ENCODE results near the gene MAML2.

The MAML2 gene

GRCh38 chr11:96073536-96073935 is 269.5 kb downstream of the MAML2 start:
- peaks cover 7% of the 10 kb centered on the region for H3K4me1 ChIP-seq (ENCODE audit: insufficient read depth, low read length)
- no peak overlapping the region for H3K27ac ChIP-seq (ENCODE audit: low read length)

GRCh38 chr11:96072592-96072991 is 270.4 kb downstream of the MAML2 start:
- no peaks in the 10 kb centered on the region for H3K36me3 ChIP-seq (ENCODE audit: insufficient read depth, low read depth, low read length)
- H3K4me1 ChIP-seq (ENCODE audit: insufficient read depth, low read length), result peaks cover 7% of the 10 kb centered on the region
- no peak overlapping the region for H3K9ac ChIP-seq (ENCODE audit: low read depth, low read length)
- H3K27ac ChIP-seq (ENCODE audit: low read length), result no peak overlapping the region
- H3K4me3 ChIP-seq (ENCODE audit: low read length), result no peak overlapping the region
- no peaks in the 10 kb centered on the region for H3K9me3 ChIP-seq (ENCODE audit: insufficient read depth, low read depth, low read length)
- no peaks in the 10 kb centered on the region for H3K27me3 ChIP-seq (ENCODE audit: insufficient read depth, low read length)

More at GRCh38 chr11:96073536-96073935, 269.5 kb downstream of the MAML2 start:
- Histone ChIP-seq H3K36me3 (ENCODE audit: insufficient read depth, low read depth, low read length) (no peaks in the 10 kb centered on the region), H3K9ac (ENCODE audit: low read depth, low read length) (no peak overlapping the region), H3K9me3 (ENCODE audit: insufficient read depth, low read depth, low read length) (no peaks in the 10 kb centered on the region), H3K4me3 (ENCODE audit: low read length) (no peak overlapping the region), H3K27me3 (ENCODE audit: insufficient read depth, low read length) (no peaks in the 10 kb centered on the region)

GRCh38 chr11:96070453-96070852 is 272.5 kb downstream of the MAML2 start:
- Histone ChIP-seq H3K4me3 (ENCODE audit: low read length) (no peak overlapping the region), H3K36me3 (ENCODE audit: insufficient read depth, low read depth, low read length) (no peaks in the 10 kb centered on the region), H3K27me3 (ENCODE audit: insufficient read depth, low read length) (no peaks in the 10 kb centered on the region), H3K4me1 (ENCODE audit: insufficient read depth, low read length) (0 out of 2 replicates have a peak, but pooled peaks cover 3% of the 10 kb centered on the region), H3K9me3 (ENCODE audit: insufficient read depth, low read depth, low read length) (no peaks in the 10 kb centered on the region), H3K27ac (ENCODE audit: low read length) (no peak overlapping the region), H3K9ac (ENCODE audit: low read depth, low read length) (no peak overlapping the region)

- H3K4me3 ChIP-seq (ENCODE audit: low read length), result no peak overlapping the region
- H3K27ac ChIP-seq (ENCODE audit: low read length), result no peak overlapping the region
- no peaks in the 10 kb centered on the region for H3K9me3 ChIP-seq (ENCODE audit: insufficient read depth, low read depth, low read length)
- H3K4me1 ChIP-seq (ENCODE audit: insufficient read depth, low read length), result no peaks in the 10 kb centered on the region
- H3K27me3 ChIP-seq (ENCODE audit: insufficient read depth, low read length), result no peaks in the 10 kb centered on the region
- no peak overlapping the region for H3K9ac ChIP-seq (ENCODE audit: low read depth, low read length)
- no peaks in the 10 kb centered on the region for H3K36me3 ChIP-seq (ENCODE audit: insufficient read depth, low read depth, low read length)
Observed at GRCh38 chr11:96067160-96067559, 275.8 kb downstream of the MAML2 start.

- Histone ChIP-seq H3K9me3 (ENCODE audit: insufficient read depth, low read depth, low read length) (no peaks in the 10 kb centered on the region), H3K27me3 (ENCODE audit: insufficient read depth, low read length) (no peaks in the 10 kb centered on the region), H3K36me3 (ENCODE audit: insufficient read depth, low read depth, low read length) (no peaks in the 10 kb centered on the region), H3K4me1 (ENCODE audit: insufficient read depth, low read length) (no peaks in the 10 kb centered on the region), H3K27ac (ENCODE audit: low read length) (no peak overlapping the region), H3K9ac (ENCODE audit: low read depth, low read length) (no peak overlapping the region), H3K4me3 (ENCODE audit: low read length) (no peak overlapping the region)
Observed at GRCh38 chr11:96065379-96065778, 277.6 kb downstream of the MAML2 start.

- H3K4me3 ChIP-seq (ENCODE audit: low read length), result no peak overlapping the region
- H3K4me1 ChIP-seq (ENCODE audit: insufficient read depth, low read length), result no peaks in the 10 kb centered on the region
- no peak overlapping the region for H3K27ac ChIP-seq (ENCODE audit: low read length)
- no peaks in the 10 kb centered on the region for H3K27me3 ChIP-seq (ENCODE audit: insufficient read depth, low read length)
- no peaks in the 10 kb centered on the region for H3K9me3 ChIP-seq (ENCODE audit: insufficient read depth, low read depth, low read length)
- H3K36me3 ChIP-seq (ENCODE audit: insufficient read depth, low read depth, low read length), result no peaks in the 10 kb centered on the region
- no peak overlapping the region for H3K9ac ChIP-seq (ENCODE audit: low read depth, low read length)
Observed at GRCh38 chr11:96063886-96064285, 279.1 kb downstream of the MAML2 start.

GRCh38 chr11:96063053-96063452 is 279.9 kb downstream of the MAML2 start:
- H3K36me3 ChIP-seq (ENCODE audit: insufficient read depth, low read depth, low read length), result no peaks in the 10 kb centered on the region
- no peak overlapping the region for H3K4me3 ChIP-seq (ENCODE audit: low read length)
- no peaks in the 10 kb centered on the region for H3K27me3 ChIP-seq (ENCODE audit: insufficient read depth, low read length)
- H3K4me1 ChIP-seq (ENCODE audit: insufficient read depth, low read length), result no peaks in the 10 kb centered on the region
- no peak overlapping the region for H3K27ac ChIP-seq (ENCODE audit: low read length)
- no peak overlapping the region for H3K9ac ChIP-seq (ENCODE audit: low read depth, low read length)
- no peaks in the 10 kb centered on the region for H3K9me3 ChIP-seq (ENCODE audit: insufficient read depth, low read depth, low read length)

- Histone ChIP-seq H3K27ac (ENCODE audit: low read length) (no peak overlapping the region), H3K36me3 (ENCODE audit: insufficient read depth, low read depth, low read length) (no peaks in the 10 kb centered on the region), H3K9me3 (ENCODE audit: insufficient read depth, low read depth, low read length) (no peaks in the 10 kb centered on the region), H3K4me3 (ENCODE audit: low read length) (no peak overlapping the region), H3K4me1 (ENCODE audit: insufficient read depth, low read length) (no peaks in the 10 kb centered on the region; the same call in 1 of the 2 replicates), H3K27me3 (ENCODE audit: insufficient read depth, low read length) (no peaks in the 10 kb centered on the region), H3K9ac (ENCODE audit: low read depth, low read length) (no peak overlapping the region)
Observed at GRCh38 chr11:96062134-96062533, 280.9 kb downstream of the MAML2 start.

GRCh38 chr11:96061730-96062129 is 281.3 kb downstream of the MAML2 start:
- Histone ChIP-seq H3K4me1 (ENCODE audit: insufficient read depth, low read length) (peaks cover 3% of the 10 kb centered on the region), H3K27ac (ENCODE audit: low read length) (no peak overlapping the region), H3K36me3 (ENCODE audit: insufficient read depth, low read depth, low read length) (no peaks in the 10 kb centered on the region), H3K9me3 (ENCODE audit: insufficient read depth, low read depth, low read length) (no peaks in the 10 kb centered on the region), H3K9ac (ENCODE audit: low read depth, low read length) (no peak overlapping the region), H3K27me3 (ENCODE audit: insufficient read depth, low read length) (no peaks in the 10 kb centered on the region), H3K4me3 (ENCODE audit: low read length) (no peak overlapping the region)

- Histone ChIP-seq H3K9me3 (ENCODE audit: insufficient read depth, low read depth, low read length) (no peaks in the 10 kb centered on the region), H3K36me3 (ENCODE audit: insufficient read depth, low read depth, low read length) (no peaks in the 10 kb centered on the region), H3K27ac (ENCODE audit: low read length) (no peak overlapping the region), H3K4me3 (ENCODE audit: low read length) (no peak overlapping the region), H3K4me1 (ENCODE audit: insufficient read depth, low read length) (peaks cover 10% of the 10 kb centered on the region), H3K27me3 (ENCODE audit: insufficient read depth, low read length) (no peaks in the 10 kb centered on the region), H3K9ac (ENCODE audit: low read depth, low read length) (no peak overlapping the region)
Observed at GRCh38 chr11:96061069-96061468, 281.9 kb downstream of the MAML2 start.

- no peaks in the 10 kb centered on the region for H3K36me3 ChIP-seq (ENCODE audit: insufficient read depth, low read depth, low read length)
- H3K27me3 ChIP-seq (ENCODE audit: insufficient read depth, low read length), result no peaks in the 10 kb centered on the region
- H3K27ac ChIP-seq (ENCODE audit: low read length), result no peak overlapping the region
- no peak overlapping the region for H3K4me3 ChIP-seq (ENCODE audit: low read length)
- peaks cover 22% of the 10 kb centered on the region for H3K4me1 ChIP-seq (ENCODE audit: insufficient read depth, low read length)
- no peak overlapping the region for H3K9ac ChIP-seq (ENCODE audit: low read depth, low read length)
- no peaks in the 10 kb centered on the region for H3K9me3 ChIP-seq (ENCODE audit: insufficient read depth, low read depth, low read length)
Observed at GRCh38 chr11:96057502-96057901, 285.5 kb downstream of the MAML2 start.

- Histone ChIP-seq H3K36me3 (ENCODE audit: insufficient read depth, low read depth, low read length) (no peaks in the 10 kb centered on the region), H3K4me3 (ENCODE audit: low read length) (no peak overlapping the region), H3K9me3 (ENCODE audit: insufficient read depth, low read depth, low read length) (no peaks in the 10 kb centered on the region), H3K9ac (ENCODE audit: low read depth, low read length) (no peak overlapping the region), H3K4me1 (ENCODE audit: insufficient read depth, low read length) (peaks cover 22% of the 10 kb centered on the region), H3K27ac (ENCODE audit: low read length) (no peak overlapping the region), H3K27me3 (ENCODE audit: insufficient read depth, low read length) (no peaks in the 10 kb centered on the region)
Observed at GRCh38 chr11:96056576-96056975, 286.4 kb downstream of the MAML2 start.

Measured in iPS-20b (cell line).